ENCODE measurements around the gene CPA3.

DNA sequence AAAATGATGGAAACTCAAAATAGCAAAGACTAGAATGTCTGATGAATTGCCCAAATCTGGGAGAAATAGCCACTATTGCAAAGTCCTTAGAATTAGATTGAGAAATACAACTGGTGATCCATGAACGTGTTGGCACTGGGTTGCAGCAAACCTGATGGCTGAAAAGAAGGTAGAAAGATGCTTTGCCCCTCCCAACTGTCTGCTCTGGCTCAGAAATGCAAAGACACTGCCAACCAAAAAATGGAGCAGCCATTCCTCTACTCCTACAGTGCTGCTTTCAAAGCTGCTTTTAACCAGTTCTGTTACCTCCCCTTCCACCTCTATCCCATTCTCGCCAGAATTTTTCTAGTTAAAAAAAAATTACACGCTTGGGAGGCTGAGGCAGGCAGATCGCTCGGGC lies 60.7 kb downstream of the CPA3 start:
- TF ChIP-seq, protein P1, sequence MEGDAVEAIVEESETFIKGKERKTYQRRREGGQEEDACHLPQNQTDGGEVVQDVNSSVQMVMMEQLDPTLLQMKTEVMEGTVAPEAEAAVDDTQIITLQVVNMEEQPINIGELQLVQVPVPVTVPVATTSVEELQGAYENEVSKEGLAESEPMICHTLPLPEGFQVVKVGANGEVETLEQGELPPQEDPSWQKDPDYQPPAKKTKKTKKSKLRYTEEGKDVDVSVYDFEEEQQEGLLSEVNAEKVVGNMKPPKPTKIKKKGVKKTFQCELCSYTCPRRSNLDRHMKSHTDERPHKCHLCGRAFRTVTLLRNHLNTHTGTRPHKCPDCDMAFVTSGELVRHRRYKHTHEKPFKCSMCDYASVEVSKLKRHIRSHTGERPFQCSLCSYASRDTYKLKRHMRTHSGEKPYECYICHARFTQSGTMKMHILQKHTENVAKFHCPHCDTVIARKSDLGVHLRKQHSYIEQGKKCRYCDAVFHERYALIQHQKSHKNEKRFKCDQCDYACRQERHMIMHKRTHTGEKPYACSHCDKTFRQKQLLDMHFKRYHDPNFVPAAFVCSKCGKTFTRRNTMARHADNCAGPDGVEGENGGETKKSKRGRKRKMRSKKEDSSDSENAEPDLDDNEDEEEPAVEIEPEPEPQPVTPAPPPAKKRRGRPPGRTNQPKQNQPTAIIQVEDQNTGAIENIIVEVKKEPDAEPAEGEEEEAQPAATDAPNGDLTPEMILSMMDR (IDR thresholded peaks at IDR 0.05) = no peak
- TF ChIP-seq EP300 (IDR thresholded peaks at IDR 0.05) (no peak), POLR2AphosphoS5 (IDR thresholded peaks at IDR 0.05) (no peak), POLR2A (IDR thresholded peaks at IDR 0.05) (no peak)
